Lung (tissue), 12 donors: ENCODE measurements around the gene ATXN3L. TPM values are rescaled to one million over a fixed set of nuclear protein-coding genes. Genes with fewer than 3 reads are reported as not detected.

Source experiments
- ATAC-seq: fragments of 200-7000 bp; cut with Tn5 transposase; one replicate; pipeline ENCODE4 v1.9.1; 2020; ENCODE audit warnings: moderate number of reproducible peaks; ENCODE audit not compliant: insufficient read depth, low FRiP score
- DNase-seq, 3 donors: peaks; one replicate each; pipeline ENCODE4 v3.0.0-alpha.2; 2013 to 2017
- H3K27ac ChIP-seq, 2 donors: one replicate each; pipeline ENCODE4 v1.5.1; 2013; ENCODE audit warnings: mild to moderate bottlenecking in 2 of 2, moderate library complexity in 2 of 2, control low read depth in 1 of 2, inconsistent platforms in 1 of 2, low read depth in 1 of 2, low read length in 1 of 2
- H3K27me3 ChIP-seq, 3 donors: one replicate each; pipeline ENCODE4 v1.5.1; 2013; ENCODE audit warnings: low read length in 2 of 3; ENCODE audit not compliant: control insufficient read depth in 3 of 3, insufficient read depth in 3 of 3
- H3K36me3 ChIP-seq, 4 donors: one replicate each; pipeline ENCODE4 v1.5.1; 2013; ENCODE audit warnings: low read length in 4 of 4, mild to moderate bottlenecking in 1 of 4, moderate library complexity in 1 of 4; ENCODE audit not compliant: control insufficient read depth in 4 of 4, insufficient read depth in 4 of 4
- H3K4me1 ChIP-seq, 5 donors: one replicate each; pipeline ENCODE4 v1.5.1; 2013; ENCODE audit warnings: low read length in 5 of 5, mild to moderate bottlenecking in 2 of 5, moderate library complexity in 1 of 5; ENCODE audit not compliant: control insufficient read depth in 5 of 5, insufficient read depth in 5 of 5
- H3K4me3 ChIP-seq: one replicate; pipeline ENCODE4 v1.5.1; 2013; ENCODE audit warnings: mild to moderate bottlenecking, control low read depth, moderate library complexity
- H3K9ac ChIP-seq, 2 donors: one replicate each; pipeline ENCODE4 v1.5.1; 2013; ENCODE audit warnings: low read length in 2 of 2, control low read depth in 1 of 2; ENCODE audit not compliant: insufficient read depth in 1 of 2
- H3K9me3 ChIP-seq, 4 donors: one replicate each; pipeline ENCODE4 v1.5.1; 2013; ENCODE audit warnings: low read length in 3 of 4, mild to moderate bottlenecking in 1 of 4, moderate library complexity in 1 of 4; ENCODE audit not compliant: control insufficient read depth in 4 of 4, insufficient read depth in 3 of 4
- WGBS, 2 donors: extraction: QIAGEN DNeasy Blood & Tissue Kit; methylation state at CpG; one replicate each; pipeline ENCODE4 v1.1.7; 2013; 5-methylcytosine and 5-hydroxymethylcytosine counted together
- polyA plus RNA-seq, 2 donors: library from polyadenylated mRNA; stranded (reverse); fragments of 200-250 nt; gene quantifications; one replicate each; pipeline ENCODE4 v1.2.1, GENCODE V29; 2013
- total RNA-seq, 2 donors: library from RNA; depleted of rRNA in 1 of 2; stranded (reverse); fragments of >200 nt in 1 of 2; gene quantifications; one replicate each; pipeline ENCODE4 v1.2.1, GENCODE V29; 2014 to 2021
- TF ChIP-seq, protein P1 (sequence below): IDR thresholded peaks from 2 replicates; pipeline ENCODE4 v1.5.1; 2012; ENCODE audit warnings: mild to moderate bottlenecking; ENCODE audit errors: control extremely low read depth, extremely low read depth
- donor health status: control.
- donor health status: control.
- donor health status: Bipolar disorder and iron deficiency.
- donor health status: healthy.
- donor health status: DM: yes; HTN: yes; CAD: no.

The ATXN3L gene
- total and polyA plus RNA-seq, 4 donors = not detected

GRCh38 chrX:13339607-13340006 is 19.8 kb upstream of the ATXN3L start:
- Histone ChIP-seq H3K36me3 (no peaks in the 10 kb centered on the region), H3K27me3 (peaks cover 0 to 22% (median 5%) of the 10 kb centered on the region in 3 donors), H3K9me3 (no peaks in the 10 kb centered on the region), H3K4me3 (no peak overlapping the region), H3K9ac (no peak overlapping the region), H3K27ac (no peak overlapping the region), H3K4me1 (no peaks in the 10 kb centered on the region)
- 69 to 100% methylated on average over 3 of the region's 3 CpGs for WGBS, 2 donors
- TF ChIP-seq, protein P1, sequence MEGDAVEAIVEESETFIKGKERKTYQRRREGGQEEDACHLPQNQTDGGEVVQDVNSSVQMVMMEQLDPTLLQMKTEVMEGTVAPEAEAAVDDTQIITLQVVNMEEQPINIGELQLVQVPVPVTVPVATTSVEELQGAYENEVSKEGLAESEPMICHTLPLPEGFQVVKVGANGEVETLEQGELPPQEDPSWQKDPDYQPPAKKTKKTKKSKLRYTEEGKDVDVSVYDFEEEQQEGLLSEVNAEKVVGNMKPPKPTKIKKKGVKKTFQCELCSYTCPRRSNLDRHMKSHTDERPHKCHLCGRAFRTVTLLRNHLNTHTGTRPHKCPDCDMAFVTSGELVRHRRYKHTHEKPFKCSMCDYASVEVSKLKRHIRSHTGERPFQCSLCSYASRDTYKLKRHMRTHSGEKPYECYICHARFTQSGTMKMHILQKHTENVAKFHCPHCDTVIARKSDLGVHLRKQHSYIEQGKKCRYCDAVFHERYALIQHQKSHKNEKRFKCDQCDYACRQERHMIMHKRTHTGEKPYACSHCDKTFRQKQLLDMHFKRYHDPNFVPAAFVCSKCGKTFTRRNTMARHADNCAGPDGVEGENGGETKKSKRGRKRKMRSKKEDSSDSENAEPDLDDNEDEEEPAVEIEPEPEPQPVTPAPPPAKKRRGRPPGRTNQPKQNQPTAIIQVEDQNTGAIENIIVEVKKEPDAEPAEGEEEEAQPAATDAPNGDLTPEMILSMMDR = no peak
- ATAC-seq (no peak), DNase-seq (no peak)

DNA sequence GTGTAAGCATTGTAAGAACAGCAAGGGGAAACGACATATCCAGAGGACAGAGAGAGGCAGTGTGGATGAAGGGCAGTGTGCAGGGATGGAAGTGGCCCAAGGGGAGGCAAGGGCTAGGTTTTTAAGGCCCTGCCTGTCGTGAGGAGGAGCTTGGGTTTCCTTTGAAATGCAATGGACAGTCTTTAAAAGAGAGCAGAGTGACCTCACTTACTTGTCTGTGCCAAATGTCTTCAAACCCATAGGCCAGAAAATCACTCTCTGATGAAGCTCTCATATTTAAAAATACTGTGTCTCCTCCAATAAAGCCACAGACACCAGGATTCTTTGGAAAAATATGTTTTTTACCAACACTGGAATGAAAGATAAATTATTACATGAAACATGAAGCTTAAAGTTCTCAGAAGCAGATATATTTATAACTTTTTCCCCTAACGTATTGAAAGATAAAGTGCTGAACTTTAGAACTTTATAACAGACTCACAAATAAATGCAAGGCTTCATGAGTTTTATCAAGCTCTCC is 19.2 kb upstream of the ATXN3L start:
- DNase-seq = peak in 1 of 3 donors; percentile 10
- Histone ChIP-seq H3K9ac (no peak overlapping the region), H3K9me3 (no peaks in the 10 kb centered on the region), H3K27ac (no peak overlapping the region), H3K36me3 (no peaks in the 10 kb centered on the region), H3K4me1 (no peaks in the 10 kb centered on the region), H3K27me3 (peaks cover 0 to 20% (median 5%) of the 10 kb centered on the region in 3 donors), H3K4me3 (no peak overlapping the region)
- 63 to 87% methylated on average over 3 of the region's 3 CpGs for WGBS, 2 donors
- TF ChIP-seq, protein P1 = no peak
- no peak for ATAC-seq

DNA sequence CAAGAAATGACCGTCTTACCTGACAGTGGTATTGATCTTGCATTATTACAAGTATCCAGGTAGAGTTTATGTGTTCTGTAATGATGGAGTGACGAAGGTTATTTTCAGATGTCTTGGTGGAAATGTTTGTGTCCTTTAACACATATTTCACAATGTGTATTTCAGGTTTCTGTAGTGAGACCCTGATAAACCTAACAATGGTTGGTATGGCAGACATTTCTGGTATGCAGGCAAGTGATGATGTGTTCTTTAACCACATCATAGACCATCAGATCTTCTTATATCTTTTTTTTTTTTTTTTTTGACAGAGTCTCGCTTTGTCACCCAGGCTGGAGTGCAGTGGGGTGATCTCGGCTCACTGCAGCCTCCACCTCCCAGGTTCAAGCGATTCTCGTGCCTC is 14.6 kb upstream of the ATXN3L start:
- Histone ChIP-seq H3K4me1 (no peaks in the 10 kb centered on the region), H3K9me3 (no peaks in the 10 kb centered on the region), H3K27me3 (peaks cover 0 to 11% (median 8%) of the 10 kb centered on the region in 3 donors), H3K27ac (no peak overlapping the region), H3K36me3 (no peaks in the 10 kb centered on the region), H3K9ac (no peak overlapping the region), H3K4me3 (no peak overlapping the region)
- no peak for ATAC-seq
- DNase-seq = no peak
- TF ChIP-seq, protein P1 = no peak
- 82 to 96% methylated on average over 5 to 6 of the region's 6 CpGs for WGBS, 2 donors

DNA sequence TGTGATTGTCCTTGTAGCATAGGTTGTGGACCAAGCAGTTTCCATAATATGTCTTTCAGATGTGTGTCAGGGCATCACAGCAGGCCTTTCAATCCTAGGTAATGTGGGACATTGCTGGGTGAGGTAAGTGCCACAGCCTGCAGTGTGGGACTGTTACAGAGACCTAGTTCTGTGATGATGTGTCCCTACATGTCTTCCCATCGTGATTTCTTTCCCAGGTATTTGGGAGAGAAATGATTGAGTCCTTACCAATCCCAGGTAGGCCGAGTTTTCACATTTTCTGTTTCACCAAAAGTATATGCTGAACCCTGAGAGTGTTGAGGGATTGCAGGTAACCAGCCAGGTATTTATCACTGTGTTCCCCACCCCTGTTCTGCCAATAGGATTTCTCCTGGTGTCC is 10.6 kb upstream of the ATXN3L start:
- no peak overlapping the region for H3K4me3 ChIP-seq
- no peak for ATAC-seq
- H3K4me1 ChIP-seq = no peaks in the 10 kb centered on the region
- H3K27ac ChIP-seq = no peak overlapping the region
- WGBS, 2 donors = 81 to 96% methylated on average over 2 of the region's 2 CpGs
- no peak for DNase-seq
- no peaks in the 10 kb centered on the region for H3K9me3 ChIP-seq
- no peak overlapping the region for H3K9ac ChIP-seq
- TF ChIP-seq, protein P1 = no peak
- H3K36me3 ChIP-seq = no peaks in the 10 kb centered on the region
- H3K27me3 ChIP-seq = peaks cover 0 to 15% (median 5%) of the 10 kb centered on the region in 3 donors
